Kidney tubule cell (primary cell): ENCODE measurements around the gene SRC.

Experiments
- DNase-seq: peaks from one replicate; pipeline ENCODE4 v3.0.0-alpha.2; 2018; ENCODE audit warnings: low spot score

Gene SRC

DNA sequence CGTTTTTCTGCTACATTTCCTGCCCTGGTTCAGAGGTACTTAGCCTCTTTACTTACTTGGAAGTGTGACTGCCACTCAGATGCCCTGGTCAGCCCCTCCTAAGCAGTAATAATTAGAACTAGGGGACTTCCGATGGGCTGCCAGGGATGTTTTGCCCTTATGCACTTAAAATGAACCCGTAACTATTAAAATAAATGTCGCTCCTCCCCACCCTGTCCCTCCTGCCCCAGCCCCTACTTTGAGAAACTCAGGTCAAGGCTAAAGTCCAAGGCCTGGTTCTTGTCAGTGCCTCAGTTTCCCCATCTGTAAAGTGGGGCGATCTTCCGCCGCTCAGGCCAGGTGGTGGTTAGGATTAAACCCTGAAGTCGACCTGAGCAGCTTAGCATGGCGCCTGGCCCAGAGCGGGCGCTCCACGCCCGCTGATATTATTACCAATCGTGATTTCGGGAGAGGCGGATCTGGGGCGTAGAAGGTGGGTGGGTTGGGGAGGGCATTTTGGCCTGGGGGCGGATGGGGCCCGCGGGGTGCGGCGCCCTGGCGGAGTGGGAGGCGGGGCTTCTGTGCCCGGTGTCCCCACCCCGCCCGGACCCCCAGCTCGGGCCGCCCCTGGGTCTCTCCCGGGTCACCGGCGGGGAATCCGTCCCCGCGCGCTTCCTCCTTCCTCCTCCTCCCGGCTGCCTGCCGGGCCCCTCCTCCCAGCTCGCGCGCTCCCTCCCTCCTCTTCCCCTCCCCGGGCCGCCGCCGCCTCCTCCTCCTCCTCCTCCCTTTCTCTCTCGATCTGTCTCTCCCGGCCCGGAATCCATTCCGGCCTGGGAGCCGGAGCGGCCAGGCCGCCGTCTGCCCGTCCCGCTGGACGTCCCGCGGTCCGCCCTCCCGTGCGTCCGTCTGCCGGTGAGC is at the start of gene SRC:
TSS of gene SRC (plus strand) at position 802 of the 897 bp plus-strand sequence. CDS start 38,014 bp downstream, outside the sequence.
- peak; percentile 87 for DNase-seq

DNA sequence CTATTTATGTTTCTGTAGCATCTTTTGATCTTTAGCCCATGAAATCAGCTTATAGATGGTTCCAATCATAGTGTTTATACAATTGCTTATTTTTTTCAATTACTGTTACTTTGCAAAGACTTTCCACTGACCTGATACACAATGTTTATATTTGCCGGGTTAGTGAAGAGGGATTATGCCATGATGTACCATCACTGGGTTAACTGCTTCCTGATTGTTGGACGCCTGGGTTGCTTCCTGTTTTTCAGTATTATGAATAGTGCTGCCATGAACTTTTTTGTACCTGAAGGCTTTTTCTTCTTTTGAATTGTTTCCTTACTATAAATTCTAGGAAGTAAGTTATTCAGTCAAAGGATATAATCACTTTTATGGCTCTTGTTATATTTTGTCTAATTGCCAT is 49.6 kb upstream of the SRC start:
- no peak for DNase-seq

DNA sequence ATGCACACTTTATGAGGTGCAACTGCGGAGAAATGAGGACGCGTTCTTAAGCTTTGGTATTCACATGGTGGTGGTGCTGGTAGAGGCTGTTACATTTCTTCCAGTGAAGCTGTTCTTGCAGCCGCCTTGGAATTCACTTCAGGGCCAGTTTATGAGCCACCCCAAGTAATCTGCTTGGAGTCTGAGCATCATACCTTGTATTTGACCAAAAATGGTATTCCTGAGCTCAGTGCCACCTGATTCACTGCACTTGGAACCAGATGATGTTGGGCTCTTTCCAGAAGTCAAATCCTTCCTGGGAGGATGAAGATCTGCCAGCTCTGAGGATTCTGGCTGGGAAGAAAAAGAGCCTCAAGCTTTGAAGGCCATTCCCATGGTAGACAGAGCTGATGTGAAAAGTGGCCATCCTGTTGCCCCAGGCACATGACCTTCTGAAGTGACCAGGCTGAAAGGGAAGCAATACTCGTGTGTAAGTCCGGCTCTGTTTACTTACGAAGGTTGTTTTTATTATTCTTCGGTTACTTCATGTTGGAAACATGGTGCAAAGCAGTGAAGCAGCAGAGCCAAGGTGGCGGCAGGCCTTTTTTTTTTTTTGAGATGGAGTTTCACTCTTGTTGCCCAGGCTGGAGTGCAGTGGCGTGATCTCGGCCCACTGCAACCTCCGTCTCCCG is 48.7 kb upstream of the SRC start:
- DNase-seq: peak; percentile 20

DNA sequence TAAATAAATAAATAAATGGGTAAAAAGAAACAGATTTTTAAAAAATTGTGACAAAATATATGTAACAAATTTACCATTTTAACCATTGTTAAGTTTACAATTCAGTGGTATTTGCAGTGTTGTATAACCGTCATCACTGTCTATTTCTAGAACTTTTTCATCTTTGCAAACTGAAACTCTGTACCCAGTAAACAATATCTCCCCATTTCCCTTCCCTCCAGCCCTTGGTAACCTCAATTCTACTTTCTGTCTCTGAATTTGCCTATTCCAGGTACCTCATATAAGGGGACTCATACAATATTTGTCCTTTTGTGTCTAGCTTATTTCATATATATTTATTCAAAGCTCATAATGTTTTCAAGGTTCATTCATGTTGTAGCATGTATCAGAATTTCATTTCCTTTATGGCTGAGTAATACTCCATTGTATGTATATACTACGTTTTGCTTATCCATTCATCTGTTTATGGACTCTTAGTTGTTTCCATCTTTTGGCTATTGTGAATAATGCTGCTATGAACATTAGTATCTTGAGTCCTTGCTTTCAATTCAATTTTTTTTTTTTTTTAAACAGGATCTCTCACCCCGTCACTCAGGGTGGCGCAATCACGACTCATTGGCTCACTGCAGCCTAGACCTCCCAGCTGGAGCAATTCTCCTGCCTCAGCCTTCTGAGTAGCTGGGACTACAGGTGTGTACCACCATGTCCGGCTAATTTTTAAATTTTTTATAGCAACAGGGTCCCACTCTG is 47.6 kb upstream of the SRC start:
- peak; percentile 34 for DNase-seq

DNA sequence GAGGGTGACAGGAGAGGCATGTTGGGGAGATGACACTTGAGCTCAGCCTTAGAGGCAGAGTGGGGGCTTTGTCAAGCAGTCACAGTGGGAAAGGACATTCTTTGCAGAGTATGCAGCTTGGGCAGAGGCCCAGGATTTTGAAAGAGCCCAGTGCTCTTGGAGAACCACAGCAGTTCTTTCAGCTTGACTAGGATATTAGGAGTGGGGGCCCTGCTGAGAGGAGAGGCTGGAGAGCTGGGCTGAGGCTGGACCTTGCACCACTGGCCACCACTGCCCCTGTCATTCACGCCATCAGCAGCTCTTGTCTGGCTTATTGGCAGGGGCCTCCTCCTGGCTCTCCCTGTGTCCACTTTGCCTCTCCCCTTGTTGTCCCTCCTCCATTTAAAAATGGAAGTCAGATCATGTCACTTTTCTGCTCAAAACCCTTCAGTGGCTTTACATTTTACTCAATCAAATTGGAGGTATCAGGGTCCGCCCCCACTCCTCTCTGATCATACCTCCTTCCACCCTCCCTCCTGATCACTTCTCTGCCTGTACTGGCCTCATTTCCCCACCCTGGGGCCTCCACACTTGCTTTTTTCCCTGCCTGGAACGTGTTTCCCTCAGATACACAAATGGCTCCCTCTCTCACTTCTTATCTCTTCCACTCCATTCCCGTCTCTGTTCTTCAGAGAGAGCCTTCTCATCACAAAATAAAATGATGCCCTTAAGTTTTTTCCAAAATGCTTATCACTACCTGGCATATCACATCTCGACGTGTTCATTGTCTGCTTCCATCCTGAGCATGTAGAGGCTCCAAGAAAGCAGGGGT is 46.0 kb upstream of the SRC start:
- no peak for DNase-seq

DNA sequence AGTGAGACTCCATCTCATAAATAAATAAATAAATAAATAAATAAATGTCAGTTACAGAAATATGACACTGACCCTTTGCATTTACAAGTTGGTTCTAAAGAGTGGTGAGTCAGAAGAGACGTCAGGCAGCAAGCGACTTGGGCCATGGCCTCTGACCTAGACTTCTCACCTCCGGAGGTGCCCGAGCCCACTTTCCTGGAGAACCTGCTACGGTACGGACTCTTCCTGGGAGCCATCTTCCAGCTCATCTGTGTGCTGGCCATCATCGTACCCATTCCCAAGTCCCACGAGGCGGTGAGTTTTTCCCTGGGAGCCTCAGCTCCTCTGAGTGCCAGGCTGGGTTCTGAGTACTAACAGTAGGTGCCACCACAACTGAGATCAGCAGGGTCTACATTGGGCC is 44.8 kb upstream of the SRC start:
- DNase-seq: no peak

DNA sequence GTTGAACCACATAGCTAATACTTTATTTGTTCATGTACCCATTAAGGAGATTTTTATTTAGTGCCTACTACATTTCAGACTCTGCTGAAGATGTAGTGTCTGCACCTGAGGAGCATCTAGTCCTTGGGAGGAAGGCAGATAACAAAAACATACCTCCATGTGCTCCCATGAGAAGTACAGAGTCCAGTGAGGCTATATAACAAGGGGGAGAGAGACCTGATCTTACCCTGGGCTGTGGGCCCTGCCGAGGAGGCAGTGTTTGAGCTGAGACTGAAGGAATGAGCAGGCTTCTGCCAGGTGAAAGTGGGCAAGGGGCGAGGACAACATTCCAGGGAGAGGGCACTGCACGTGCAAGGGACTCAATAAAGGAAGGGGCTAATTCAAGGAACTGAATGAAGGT is 44.4 kb upstream of the SRC start:
- no peak for DNase-seq

DNA sequence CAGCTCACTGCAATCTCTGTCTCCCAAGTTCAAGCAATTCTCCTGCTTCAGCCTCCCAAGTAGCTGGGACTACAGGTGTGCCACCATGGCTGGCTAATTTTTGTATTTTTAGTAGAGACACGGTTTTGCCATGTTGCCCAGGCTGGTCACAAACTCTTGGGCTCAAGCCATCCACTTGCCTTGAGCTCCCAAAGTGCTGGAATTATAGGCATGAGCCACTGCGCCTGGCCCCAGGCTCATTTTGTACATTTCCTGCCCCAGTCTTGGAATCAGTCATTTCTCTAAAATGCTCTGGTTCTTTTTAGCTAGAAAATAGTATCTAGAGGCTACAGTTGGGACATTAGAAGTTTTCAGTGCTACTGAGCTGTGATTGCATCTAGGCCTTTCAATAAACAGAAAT is 43.0 kb upstream of the SRC start:
- no peak for DNase-seq

DNA sequence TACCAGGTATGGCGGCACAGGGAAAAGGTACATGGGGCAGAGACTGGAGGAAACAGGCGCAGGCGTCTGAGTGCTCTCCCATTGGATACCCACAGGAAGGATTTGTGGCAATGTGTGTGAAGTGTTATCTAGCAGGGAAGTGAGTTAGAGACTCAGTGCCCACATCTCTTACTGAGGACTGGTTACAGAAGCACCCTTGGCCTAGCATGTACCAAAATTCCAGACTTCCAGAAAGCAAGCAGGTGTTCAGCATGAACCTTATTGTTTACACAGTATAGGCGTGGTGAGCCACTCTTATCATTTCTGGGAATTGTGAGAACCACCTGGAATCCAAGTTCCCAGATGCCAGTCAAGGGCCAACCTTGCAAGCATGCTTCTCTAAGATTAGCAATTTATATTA is 42.3 kb upstream of the SRC start:
- DNase-seq: no peak

DNA sequence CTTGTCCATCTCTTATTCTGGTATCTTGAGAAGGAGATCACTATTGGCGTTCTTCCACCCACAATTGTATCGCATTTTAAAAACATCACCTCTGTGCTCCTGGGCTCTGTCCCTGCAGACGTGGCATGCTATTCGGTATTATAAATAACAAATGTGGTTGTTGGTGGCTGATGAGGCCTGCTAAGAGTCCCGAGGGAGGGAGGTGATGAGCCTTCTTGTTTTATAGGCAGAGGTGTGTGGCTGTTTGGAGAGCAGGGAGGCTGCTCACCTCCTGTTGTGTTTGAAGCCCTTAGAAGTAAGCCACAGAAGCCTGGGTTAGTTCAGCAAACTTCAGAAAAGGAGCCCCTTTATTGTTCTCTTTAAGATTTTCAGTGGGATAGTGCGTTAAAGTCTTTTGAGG is 40.9 kb upstream of the SRC start:
- DNase-seq: no peak

DNA sequence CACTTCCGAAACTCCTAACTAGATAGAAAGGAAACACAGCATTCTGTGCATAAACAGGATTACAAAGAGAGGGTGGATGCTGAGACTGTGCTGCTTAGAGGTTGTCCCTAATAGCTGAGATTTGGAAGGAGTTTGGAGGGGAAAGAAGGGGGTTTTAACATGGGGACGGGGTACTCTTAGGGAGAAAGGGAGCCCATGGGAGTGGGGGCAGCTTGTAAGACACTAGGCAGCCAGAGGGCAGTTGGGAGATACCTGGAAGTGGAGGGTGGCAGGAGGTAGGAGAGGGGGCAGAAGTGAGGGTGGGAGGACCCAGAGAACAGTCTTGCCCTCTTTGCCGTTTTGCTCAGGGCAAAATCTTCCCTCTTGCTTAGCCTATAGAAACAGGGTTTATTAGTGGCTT is 40.1 kb upstream of the SRC start:
- DNase-seq: no peak

DNA sequence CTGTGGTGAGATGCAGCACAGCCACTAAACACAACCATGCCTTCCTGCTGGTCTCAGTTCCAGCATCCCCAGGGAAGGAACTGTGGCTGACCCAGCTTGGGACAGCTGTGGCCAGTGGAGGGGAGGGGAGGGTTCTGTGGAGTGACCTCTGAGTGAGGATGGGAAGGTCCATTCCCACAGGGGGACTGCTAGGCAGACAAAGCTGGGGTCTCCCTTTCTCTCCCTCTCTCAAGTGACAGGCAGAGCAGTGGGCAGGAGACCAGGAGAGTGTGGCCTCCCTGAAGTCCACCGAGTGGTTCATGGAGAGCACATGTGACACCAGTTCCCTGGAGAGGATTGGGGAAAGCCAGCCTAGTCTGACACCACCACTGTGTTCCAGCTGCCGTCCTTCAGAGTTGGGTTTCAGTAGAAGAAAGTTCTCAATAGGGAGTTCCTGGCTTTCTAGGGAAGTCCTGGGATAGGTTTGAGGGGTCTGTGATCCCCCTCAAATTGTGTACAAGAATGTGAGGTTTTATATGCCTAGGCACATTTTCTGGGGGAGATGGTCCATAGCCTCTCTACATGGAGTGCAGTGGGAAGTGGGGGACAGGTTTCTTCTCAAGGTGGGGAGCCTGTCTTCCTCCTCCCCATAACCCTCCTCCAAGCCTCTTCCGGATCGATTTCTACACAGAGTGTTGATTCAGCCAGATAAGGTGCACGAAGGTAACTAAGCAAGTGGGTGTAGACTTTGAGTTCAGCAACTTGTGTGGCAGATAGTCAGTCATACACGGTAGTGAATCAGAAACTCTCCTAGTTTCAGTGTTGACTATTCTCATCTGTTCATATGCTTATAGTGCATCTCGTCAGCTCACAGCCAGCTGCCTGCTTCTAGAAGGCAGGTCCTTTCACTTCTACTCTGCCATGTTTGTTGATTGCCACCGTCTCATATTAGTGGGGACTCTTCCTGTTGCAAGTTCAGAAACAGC is 37.6 kb upstream of the SRC start:
- no peak for DNase-seq

DNA sequence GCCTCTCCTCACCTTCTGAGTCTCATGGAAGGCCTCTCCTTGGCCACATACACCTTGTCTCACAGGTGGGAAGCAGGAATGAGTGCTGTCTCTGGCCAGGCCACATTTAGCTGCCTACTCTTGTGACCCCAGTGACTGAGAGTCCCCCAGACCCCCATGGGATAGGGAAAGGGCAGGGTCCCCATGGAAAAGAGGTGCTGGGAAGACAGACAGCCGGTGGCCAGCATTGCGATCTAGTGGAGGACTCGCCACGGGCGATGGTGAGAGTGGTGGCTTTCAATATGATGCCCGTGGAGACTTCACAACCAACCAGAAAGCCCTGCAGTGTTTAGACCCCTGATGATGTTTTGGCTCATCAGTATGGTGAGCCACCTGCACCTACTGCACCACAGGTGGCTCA is 36.6 kb upstream of the SRC start:
- DNase-seq: no peak

DNA sequence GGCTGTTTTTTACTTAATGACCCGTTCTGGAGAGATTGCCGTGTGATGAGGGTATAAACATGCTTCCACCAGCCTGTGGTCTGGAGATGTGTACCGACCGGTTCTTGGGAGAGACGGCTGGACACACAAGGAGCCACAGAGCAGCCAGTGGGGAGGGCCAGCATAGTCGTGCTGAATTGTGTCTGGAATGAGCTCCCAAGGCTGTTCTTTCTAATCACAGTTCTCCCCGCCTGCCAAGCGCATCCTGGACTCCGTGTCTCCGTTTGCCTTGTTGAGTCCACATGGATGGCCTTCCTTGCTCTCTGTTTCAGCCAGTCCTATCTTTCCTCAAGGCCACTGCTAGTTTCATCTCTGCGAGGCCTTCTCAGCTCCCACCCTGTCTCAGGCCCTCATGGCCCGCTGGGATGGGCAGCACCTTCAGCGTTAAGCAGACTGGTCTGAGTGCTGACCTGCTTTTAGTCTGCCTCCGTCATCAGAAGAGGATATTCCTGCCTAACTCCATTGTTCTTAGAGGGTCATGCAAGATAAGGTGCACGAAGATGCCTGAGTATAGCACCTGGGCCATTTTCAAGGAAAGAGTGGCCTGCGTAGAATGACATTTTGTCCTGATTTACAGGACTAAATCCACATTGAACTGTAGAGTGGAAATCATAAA is 35.9 kb upstream of the SRC start:
- no peak for DNase-seq

DNA sequence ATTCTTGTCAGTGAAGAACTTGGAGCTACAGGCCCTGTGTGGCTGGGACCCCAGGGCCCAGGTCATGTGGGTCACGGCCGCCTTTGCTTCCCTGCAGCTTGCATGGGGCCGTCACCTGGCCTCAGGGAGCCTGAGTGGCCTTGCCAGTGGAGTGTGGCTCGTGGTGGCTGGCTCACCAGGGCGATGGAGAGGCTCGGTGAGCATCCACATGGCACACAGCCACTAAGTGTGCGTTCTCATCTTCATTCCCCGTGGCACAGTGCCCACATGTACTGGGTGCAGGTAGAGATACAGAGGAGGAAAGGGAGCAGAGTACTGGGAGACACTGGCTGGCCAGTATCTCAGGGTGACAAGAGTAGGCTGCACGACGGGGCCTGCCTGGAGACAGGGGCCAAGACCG is 35.0 kb upstream of the SRC start:
- DNase-seq: no peak

DNA sequence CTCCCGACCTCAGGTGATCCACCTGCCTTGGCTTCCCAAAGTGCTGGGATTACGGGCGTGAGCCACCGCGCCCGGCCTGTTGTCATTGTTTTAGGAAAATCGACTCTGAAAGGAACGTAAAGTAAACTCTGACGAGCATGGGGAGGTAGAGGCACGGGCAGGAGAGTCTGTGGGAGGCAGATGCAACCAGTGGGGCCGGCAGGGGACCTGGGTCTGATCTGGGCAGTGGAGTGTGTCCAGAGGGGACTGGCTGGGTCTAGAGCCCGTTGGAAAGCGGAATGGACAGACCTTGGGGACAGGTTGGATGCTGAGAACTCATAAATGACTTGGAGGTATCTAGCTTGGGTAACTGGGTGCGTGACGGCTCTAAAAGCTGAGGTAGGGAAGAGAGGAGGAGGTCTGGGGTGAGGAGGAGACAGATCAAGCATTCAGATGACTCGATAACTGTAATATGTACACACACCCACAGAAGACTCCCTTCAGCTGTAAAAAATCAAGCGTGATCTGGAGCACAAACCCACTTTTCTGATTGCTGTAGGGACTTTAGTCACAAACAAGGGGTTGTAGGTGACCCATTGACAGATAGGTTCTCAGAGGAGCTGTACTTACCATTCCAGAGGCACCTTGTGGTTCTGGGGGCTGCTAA is 34.1 kb upstream of the SRC start:
- no peak for DNase-seq

DNA sequence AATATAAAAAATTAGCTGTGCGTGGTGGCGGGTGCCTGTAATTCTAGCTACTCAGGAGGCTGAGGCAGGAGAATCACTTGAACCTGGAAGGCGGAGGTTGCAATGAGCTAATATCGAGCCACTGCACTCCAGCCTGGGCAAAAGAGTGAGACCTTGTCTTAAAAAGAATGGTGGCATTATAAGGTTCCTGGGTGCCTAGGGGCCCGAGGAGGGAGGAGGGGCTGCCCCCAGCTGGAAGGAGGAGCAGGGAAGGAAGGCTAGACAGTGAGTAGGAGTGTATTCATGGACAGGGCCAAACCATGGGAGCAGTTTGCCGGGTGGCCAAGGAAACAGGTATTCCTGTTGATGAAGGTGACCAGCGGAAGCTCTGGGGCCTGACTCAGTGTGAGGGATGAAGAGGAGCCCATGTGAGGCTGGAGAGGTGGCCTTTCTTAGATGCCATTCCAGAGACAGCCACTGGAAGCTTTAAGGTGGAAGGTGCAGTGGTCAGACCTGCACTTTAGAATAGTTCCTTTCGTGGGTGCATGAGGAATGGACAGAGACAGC is 32.3 kb upstream of the SRC start:
- DNase-seq: no peak

DNA sequence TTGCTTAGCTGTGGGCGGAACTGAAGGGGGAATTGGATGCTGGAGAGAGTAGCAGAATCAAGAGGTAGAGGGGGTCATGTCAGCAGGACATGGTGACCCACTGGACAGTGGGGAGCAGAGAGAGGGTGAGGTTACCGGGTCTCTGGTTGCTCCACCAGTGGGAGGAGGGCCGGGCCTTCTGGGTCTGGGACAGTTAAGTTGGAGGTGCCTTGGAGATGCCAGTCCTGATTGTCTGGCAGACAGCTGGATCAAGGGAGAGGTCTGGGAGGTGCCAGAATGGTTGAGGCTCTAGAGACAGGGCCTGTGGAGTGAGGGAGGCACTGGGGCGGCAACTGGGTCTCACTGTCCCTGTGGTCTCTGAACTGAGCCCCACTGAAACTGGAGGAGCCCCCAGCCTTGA is 31.8 kb upstream of the SRC start:
- no peak for DNase-seq

DNA sequence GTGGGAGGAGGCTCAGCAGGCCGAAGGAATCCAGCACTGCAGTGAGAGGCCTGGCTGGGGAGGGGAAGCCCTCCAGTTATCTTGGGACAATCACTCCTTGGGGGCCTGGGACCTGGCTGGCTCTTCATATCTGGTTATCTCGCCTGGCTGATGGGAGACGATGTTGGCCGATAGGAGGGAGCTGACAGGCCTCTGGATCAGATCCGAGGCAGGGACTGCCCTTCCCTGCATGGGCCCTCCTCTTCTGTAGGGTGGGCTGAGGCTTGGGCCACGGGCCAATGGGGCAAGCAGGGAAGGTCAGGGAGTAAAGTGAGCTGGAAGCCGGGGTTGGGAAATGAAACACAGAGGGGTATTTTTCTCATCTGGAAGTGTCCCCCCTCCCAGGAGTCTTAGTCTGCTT is 31.3 kb upstream of the SRC start:
- no peak for DNase-seq
